LNCAP (cell line): ENCODE data around the gene LAPTM4A.

Experiments used
- TF ChIP-seq, protein P1 (sequence below): fragments of 450-650 bp; IDR thresholded peaks from 2 replicates; pipeline ENCODE4 v1.5.1; 2017; ENCODE audit warnings: mild to moderate bottlenecking

The LAPTM4A gene

DNA sequence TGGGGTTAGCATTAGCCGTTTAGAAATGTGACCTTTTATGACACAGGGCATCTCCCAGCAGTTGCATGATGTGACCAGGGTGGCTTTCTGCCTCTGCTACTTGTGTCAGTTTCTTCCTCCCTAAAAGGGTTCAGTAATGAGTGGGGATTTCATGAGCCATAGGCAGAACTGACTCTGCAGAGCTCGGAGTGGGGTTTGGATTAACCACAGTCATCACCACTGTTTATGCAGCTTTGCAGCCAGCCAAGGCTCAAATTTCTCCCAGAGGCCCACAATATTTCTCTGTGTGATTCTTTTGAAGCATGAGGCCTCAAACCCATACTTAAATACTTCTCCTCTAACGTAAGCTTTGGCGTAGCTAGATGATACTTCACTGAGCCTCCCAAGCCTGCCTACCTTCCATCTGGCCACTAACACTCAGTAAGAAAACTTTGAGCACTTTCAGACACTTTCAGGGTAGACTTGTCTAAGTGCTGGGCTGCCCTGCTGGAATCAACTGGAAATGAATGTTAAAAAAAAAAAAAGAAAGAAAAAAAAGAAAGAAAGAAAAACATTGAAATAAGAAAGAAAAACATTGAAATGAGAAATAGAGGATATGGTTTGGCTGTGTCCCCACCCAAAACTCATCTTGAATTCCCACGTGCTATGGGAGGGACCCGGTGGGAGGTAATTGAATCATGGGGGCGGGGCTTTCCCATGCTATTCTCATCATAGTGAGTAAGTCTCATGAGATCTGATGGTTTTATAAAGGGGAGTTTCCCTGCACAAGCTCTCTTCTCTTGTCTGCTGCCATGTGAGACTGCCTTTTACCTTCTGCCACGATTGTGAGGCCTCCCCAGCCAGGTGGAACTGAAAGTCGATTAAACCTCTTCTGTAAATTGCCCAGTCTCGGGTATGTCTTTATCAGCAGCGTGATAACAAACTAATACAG is 11.5 kb upstream of the LAPTM4A start:
- TF ChIP-seq, protein P1, sequence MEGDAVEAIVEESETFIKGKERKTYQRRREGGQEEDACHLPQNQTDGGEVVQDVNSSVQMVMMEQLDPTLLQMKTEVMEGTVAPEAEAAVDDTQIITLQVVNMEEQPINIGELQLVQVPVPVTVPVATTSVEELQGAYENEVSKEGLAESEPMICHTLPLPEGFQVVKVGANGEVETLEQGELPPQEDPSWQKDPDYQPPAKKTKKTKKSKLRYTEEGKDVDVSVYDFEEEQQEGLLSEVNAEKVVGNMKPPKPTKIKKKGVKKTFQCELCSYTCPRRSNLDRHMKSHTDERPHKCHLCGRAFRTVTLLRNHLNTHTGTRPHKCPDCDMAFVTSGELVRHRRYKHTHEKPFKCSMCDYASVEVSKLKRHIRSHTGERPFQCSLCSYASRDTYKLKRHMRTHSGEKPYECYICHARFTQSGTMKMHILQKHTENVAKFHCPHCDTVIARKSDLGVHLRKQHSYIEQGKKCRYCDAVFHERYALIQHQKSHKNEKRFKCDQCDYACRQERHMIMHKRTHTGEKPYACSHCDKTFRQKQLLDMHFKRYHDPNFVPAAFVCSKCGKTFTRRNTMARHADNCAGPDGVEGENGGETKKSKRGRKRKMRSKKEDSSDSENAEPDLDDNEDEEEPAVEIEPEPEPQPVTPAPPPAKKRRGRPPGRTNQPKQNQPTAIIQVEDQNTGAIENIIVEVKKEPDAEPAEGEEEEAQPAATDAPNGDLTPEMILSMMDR = no peak

DNA sequence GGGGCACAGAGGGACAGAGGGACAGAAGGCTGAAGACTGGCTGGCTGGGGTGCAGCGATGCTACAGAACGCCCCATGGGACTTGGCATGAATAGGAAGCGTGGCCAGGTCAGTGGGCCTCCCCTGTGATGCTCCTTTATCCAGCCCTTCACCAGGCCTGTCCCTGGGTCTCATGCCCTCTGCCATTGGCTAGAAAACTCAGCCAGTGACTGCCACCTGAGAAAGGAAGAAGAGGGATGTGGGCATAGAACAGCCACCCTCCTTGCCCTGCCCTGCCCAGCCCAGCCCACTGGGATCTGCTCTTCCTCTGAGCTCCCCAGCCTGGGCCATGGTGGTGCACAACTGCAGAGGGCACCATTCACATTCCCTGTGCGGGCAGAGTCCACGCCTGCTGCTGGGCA is 10.5 kb upstream of the LAPTM4A start:
- TF ChIP-seq, protein P1 = no peak

DNA sequence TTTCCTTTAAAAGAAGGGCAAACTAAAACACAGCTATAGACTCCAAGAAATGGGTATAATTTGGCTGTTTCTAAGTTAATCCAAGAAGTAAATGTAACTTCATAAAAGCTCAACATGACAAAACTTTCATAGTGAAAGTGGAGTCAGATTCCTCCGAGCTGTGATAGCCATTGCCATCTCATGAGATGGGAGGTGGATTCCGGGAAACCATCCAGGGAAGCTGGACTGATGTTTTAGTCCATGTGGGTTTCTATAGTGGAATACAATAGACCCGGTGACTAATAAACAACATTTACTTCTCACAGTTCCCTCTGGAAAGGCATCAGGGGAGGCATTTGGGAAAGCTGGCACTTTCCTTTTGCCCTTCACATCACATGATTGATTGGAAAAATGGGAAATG is 10.0 kb upstream of the LAPTM4A start:
- TF ChIP-seq, protein P1 = no peak

DNA sequence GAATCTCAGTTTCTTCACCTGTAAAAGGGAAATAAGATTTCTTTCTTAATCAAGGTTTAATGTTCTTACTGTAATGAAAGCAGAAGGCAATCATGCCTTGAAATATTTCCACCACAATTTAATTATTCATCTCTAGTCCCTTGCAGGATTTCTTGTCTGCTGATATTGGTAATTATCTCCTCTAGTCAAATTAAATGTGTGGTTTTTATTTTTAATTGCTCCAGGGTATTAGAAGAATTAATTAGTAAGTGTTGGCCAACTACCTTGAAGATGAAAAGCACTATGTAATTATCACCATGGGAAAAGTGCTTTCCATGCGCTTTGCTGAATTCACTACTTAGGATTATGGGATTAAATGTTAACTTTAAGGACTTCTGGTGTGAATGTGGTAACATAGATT is 8.7 kb upstream of the LAPTM4A start:
- TF ChIP-seq, protein P1 = no peak

DNA sequence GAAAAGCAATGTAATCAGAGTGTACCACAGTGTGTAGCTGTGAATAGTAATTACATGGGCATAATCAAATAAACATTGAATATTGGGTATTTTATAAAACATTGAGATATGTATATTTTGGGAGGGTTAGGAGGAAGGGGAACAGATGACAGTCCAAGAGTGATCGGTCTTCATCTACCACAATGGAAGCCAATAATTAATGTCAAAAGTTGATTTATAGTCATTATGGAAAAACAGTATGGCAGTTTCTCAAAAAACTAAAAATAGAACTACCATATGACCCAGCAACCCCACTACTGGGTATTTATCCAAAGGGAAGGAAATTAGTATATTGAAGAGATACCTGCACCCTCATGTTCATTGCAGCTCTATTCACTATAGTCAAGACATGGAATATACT is 5.8 kb upstream of the LAPTM4A start:
- TF ChIP-seq, protein P1 = no peak

DNA sequence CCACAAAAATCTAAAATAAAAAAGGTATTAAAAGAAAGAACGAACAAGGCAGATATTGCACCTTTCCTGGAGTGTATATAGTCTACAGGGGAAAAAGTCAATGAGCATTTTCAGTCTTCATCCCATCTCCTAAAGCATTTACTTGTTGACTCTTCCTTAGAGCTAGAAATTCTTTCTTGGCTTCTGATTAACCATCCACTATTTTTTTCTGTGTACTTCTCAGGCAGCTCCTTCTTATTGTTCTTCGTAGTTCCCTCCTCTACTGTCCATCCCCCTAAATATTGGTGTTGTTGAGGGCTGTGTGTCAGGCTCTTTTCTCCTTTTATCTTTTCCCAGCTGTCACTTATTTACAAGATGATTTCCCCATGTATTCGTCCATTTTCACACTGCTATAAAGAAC is 3.5 kb upstream of the LAPTM4A start:
- TF ChIP-seq, protein P1 = no peak

DNA sequence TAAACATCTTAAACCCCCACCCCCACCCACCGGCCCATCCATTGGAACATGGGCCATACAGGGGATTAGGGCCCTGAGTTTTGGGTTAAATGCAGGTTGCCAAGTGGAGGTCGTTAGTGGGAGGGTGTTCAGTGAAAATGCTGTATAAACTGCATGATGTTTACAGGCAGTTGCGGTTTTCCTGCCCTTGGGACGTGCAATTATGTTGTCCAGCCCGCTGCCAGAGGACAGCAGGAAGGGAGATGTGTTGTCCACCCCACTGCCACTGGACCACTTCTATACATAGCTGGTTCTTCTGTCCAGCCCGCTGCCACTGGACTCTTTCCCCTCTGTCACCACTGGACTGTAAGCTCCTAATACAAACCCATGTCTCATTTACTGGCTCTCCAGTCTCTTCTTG is 2.7 kb upstream of the LAPTM4A start:
- TF ChIP-seq, protein P1 = no peak
